Endodermal cell (in vitro differentiated cells): ENCODE measurements around the gene XKR7. TPM values are rescaled to one million over a fixed set of nuclear protein-coding genes. Genes with fewer than 3 reads are reported as not detected.

Experiments used
- DNase-seq: peaks from one replicate; pipeline ENCODE4 v3.0.0-alpha.2; 2017
- H3K27ac ChIP-seq: 2 replicates; pipeline ENCODE4 v1.5.1; 2013; ENCODE audit warnings: mild to moderate bottlenecking, low read depth, low read length, moderate library complexity
- H3K27me3 ChIP-seq: 2 replicates; pipeline ENCODE4 v1.6.1; 2013; ENCODE audit warnings: mild to moderate bottlenecking, low read length, moderate library complexity; ENCODE audit not compliant: insufficient read depth, control insufficient read depth, poor library complexity, severe bottlenecking
- H3K36me3 ChIP-seq: 2 replicates; pipeline ENCODE4 v1.7.0; 2013; ENCODE audit warnings: mild to moderate bottlenecking, low read length, moderate library complexity; ENCODE audit not compliant: control insufficient read depth, insufficient read depth
- H3K4me1 ChIP-seq: one replicate; pipeline ENCODE4 v1.7.0; 2013; ENCODE audit warnings: low read length; ENCODE audit not compliant: control insufficient read depth, insufficient read depth
- H3K4me3 ChIP-seq: 2 replicates; pipeline ENCODE4 v1.5.1; 2013; ENCODE audit warnings: mild to moderate bottlenecking, low read length, moderate library complexity
- H3K9ac ChIP-seq: 2 replicates; pipeline ENCODE4 v1.6.1; 2013; ENCODE audit warnings: mild to moderate bottlenecking, low read length, moderate library complexity; ENCODE audit not compliant: poor library complexity, severe bottlenecking; ENCODE audit errors: extremely low read depth
- H3K9me3 ChIP-seq: 2 replicates; pipeline ENCODE4 v1.6.1; 2013; ENCODE audit warnings: mild to moderate bottlenecking, low read length, moderate library complexity; ENCODE audit not compliant: control insufficient read depth
- H3K27ac Mint-ChIP-seq: 2 replicates; pipeline ENCODE4 v1.8.0; 2020; ENCODE audit warnings: mixed read lengths
- H3K27me3 Mint-ChIP-seq: 2 replicates; pipeline ENCODE4 v1.8.0; 2021; ENCODE audit warnings: mild to moderate bottlenecking, mixed read lengths; ENCODE audit not compliant: insufficient read depth
- H3K36me3 Mint-ChIP-seq: 2 replicates; pipeline ENCODE4 v1.8.0; 2020; ENCODE audit warnings: low read depth, mixed read lengths
- H3K4me1 Mint-ChIP-seq: 2 replicates; pipeline ENCODE4 v1.8.0; 2020; ENCODE audit warnings: mixed read lengths
- H3K4me3 Mint-ChIP-seq: 2 replicates; pipeline ENCODE4 v1.8.0; 2020; ENCODE audit warnings: mild to moderate bottlenecking, moderate library complexity, mixed read lengths
- H3K9me3 Mint-ChIP-seq: 2 replicates; pipeline ENCODE4 v1.8.0; 2020; ENCODE audit warnings: mild to moderate bottlenecking, mixed read lengths
- WGBS, 2 experiments: methylation state at CpG; one replicate each; pipeline versions ENCODE4 v1.1.5 to v1.1.7; 2013; ENCODE audit warnings: missing lambda C conversion rate in 2 of 2, mixed read lengths in 1 of 2; ENCODE audit not compliant: insufficient coverage in 1 of 2, insufficient read length in 1 of 2; 5-methylcytosine and 5-hydroxymethylcytosine counted together
- total RNA-seq, 2 donors: library from RNA; stranded (reverse); fragmentation: NEBNext Ultra II Directional in 1 of 2; extraction: Animal tissue kit (Norgen Biotek cat#: 25700) in 1 of 2; gene quantifications; 2 replicates in 1 of 2; 3 replicates in 1 of 2; pipeline ENCODE4 v1.2.1, GENCODE V29; 2021
- TF ChIP-seq, protein P1 (sequence below): fragments of 200-600 bp; sonication (generic); conservative IDR thresholded peaks from 2 replicates; pipeline ENCODE4 v1.5.0; 2021; ENCODE audit warnings: antibody characterized with exemption, mild to moderate bottlenecking

XKR7 gene
- total RNA-seq, 2 donors from 2014 or later: 2.7 to 3.1 TPM

DNA sequence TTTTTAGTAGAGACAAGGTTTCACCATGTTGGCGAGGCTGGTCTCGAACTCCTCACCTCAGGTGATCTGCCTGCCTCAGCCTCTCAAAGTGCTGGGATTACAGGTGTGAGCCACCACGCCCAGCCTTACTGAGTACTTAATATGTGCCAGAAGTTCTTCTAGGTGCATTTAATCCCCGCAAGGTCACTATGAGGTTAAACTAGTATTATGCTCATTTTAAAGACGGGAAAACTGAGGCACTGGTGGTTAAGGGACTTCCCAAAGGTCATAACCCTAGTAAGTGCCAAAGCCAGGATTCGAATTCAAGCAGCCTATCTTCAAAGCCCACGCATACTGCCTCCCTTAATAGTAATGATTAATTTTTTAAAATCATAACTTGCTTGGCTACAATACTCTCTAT lies 41.6 kb downstream of the XKR7 start:
- no peaks in the 10 kb centered on the region for H3K36me3 ChIP-seq
- H3K27ac Mint-ChIP-seq: no peak overlapping the region
- peaks cover 7% of the 10 kb centered on the region for H3K4me1 ChIP-seq
- 96 to 97% methylated on average over 6 to 7 of the region's 7 CpGs for WGBS, 2 experiments
- TF ChIP-seq, protein P1, sequence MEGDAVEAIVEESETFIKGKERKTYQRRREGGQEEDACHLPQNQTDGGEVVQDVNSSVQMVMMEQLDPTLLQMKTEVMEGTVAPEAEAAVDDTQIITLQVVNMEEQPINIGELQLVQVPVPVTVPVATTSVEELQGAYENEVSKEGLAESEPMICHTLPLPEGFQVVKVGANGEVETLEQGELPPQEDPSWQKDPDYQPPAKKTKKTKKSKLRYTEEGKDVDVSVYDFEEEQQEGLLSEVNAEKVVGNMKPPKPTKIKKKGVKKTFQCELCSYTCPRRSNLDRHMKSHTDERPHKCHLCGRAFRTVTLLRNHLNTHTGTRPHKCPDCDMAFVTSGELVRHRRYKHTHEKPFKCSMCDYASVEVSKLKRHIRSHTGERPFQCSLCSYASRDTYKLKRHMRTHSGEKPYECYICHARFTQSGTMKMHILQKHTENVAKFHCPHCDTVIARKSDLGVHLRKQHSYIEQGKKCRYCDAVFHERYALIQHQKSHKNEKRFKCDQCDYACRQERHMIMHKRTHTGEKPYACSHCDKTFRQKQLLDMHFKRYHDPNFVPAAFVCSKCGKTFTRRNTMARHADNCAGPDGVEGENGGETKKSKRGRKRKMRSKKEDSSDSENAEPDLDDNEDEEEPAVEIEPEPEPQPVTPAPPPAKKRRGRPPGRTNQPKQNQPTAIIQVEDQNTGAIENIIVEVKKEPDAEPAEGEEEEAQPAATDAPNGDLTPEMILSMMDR: no peak
- no peaks in the 10 kb centered on the region for H3K27me3 ChIP-seq
- peaks cover 4% of the 10 kb centered on the region for H3K27me3 Mint-ChIP-seq
- H3K27ac ChIP-seq: no peak overlapping the region
- H3K36me3 Mint-ChIP-seq: no peaks in the 10 kb centered on the region
- H3K9me3 ChIP-seq: no peaks in the 10 kb centered on the region
- H3K4me1 Mint-ChIP-seq: peaks cover 29% of the 10 kb centered on the region
- H3K4me3 ChIP-seq: no peak overlapping the region
- no peak overlapping the region for H3K4me3 Mint-ChIP-seq
- no peak overlapping the region for H3K9ac ChIP-seq
- DNase-seq: no peak
- no peaks in the 10 kb centered on the region for H3K9me3 Mint-ChIP-seq

DNA sequence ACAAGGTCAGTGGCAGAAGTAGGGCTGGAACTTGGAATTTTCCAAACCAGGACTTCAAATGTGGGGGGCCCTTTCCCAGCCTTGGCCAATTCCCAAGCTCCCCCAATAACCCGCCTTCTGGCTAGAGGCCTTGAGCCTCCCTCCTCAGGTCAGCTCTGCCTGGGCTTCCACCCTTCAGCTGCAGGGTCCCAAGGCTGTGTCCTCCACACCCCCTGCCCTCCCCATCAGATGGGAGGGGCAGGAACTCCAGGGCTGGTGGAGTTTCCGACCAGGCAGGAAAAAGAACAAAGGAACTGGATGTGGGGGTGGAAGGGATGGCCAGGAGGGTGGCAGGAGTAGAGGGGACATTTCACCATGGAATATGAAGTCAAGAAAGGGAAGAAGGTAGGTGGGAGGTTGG lies 42.1 kb downstream of the XKR7 start, which contains the start of gene CCM2L:
Gene CCM2L, plus strand, starts transcription at position 338 of the 400 bp plus-strand sequence. Its CDS starts 17 bp downstream, at position 355.
- H3K27me3 Mint-ChIP-seq: peaks cover 7% of the 10 kb centered on the region
- H3K4me1 ChIP-seq: peaks cover 7% of the 10 kb centered on the region
- no peak within 1 kb of the TSS for H3K4me3 ChIP-seq
- H3K9ac ChIP-seq: no peak within 1 kb of the TSS
- H3K9me3 ChIP-seq: no peaks in the 10 kb centered on the region
- H3K36me3 Mint-ChIP-seq: no peaks in the 10 kb centered on the region
- TF ChIP-seq, protein P1: no peak
- no peak within 1 kb of the TSS for H3K27ac ChIP-seq
- DNase-seq: no peak
- H3K9me3 Mint-ChIP-seq: no peaks in the 10 kb centered on the region
- 60 to 80% methylated on average over 1 to 2 of the region's 2 CpGs for WGBS, 2 experiments
- H3K27me3 ChIP-seq: no peaks in the 10 kb centered on the region
- H3K4me1 Mint-ChIP-seq: peaks cover 29% of the 10 kb centered on the region
- H3K4me3 Mint-ChIP-seq: no peak within 1 kb of the TSS
- H3K27ac Mint-ChIP-seq: no peak within 1 kb of the TSS
- no peaks in the 10 kb centered on the region for H3K36me3 ChIP-seq

DNA sequence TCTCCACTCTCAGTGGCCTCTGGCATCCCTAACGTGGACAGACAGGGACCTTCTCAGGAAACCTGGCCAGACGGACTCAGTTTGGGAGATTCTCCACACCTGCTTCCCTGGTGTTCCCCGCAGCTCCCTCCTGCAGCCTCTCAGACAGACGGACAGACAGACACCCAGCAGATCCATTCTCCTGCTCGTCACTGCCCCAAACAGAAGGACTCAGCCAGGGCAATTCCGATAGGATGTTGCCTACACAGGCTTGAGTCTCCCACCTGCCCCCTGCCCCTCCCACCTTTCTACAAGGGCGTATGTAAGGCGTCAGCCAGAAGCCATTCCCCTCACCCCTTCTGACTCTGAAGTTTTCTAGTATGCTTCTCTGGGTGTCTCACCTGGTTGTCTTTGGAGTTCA lies 42.7 kb downstream of the XKR7 start:
- peaks cover 29% of the 10 kb centered on the region for H3K4me1 Mint-ChIP-seq
- WGBS, 2 experiments: 57 to 61% methylated on average over 3 to 8 of the region's 8 CpGs
- no peak overlapping the region for H3K27ac Mint-ChIP-seq
- no peaks in the 10 kb centered on the region for H3K36me3 ChIP-seq
- no peaks in the 10 kb centered on the region for H3K9me3 ChIP-seq
- no peak overlapping the region for H3K4me3 Mint-ChIP-seq
- DNase-seq: peak; percentile 74
- no peaks in the 10 kb centered on the region for H3K36me3 Mint-ChIP-seq
- peaks cover 7% of the 10 kb centered on the region for H3K4me1 ChIP-seq
- no peaks in the 10 kb centered on the region for H3K27me3 ChIP-seq
- no peak overlapping the region for H3K4me3 ChIP-seq
- H3K27me3 Mint-ChIP-seq: peaks cover 12% of the 10 kb centered on the region
- H3K9ac ChIP-seq: no peak overlapping the region
- TF ChIP-seq, protein P1: no peak
- H3K9me3 Mint-ChIP-seq: no peaks in the 10 kb centered on the region
- H3K27ac ChIP-seq: no peak overlapping the region
